ENCODE data around the gene CARMIL1.

Gene CARMIL1

GRCh38 chr6:25427549-25427948, 148.4 kb downstream of the CARMIL1 start:
- no peak for TF ChIP-seq CTCF (IDR thresholded peaks at IDR 0.05)
- Histone ChIP-seq H3K9me3 (no peaks in the 10 kb centered on the region), H3K4me3 (ENCODE audit: low read depth in 1 of 2, low read length in 1 of 2) (no peak overlapping the region), H3K27ac (no peak overlapping the region), H3K27me3 (no peaks in the 10 kb centered on the region), H3K4me1 (ENCODE audit: control insufficient read depth in 1 of 2, insufficient read depth in 1 of 2, low read depth in 1 of 2, low read length in 1 of 2) (no peaks in the 10 kb centered on the region), H3K36me3 (no peaks in the 10 kb centered on the region)

GRCh38 chr6:25428758-25429317, 149.7 kb downstream of the CARMIL1 start:
- Histone ChIP-seq H3K27me3 (no peaks in the 10 kb centered on the region), H3K9me3 (no peaks in the 10 kb centered on the region), H3K4me1 (ENCODE audit: control insufficient read depth in 1 of 2, insufficient read depth in 1 of 2, low read depth in 1 of 2, low read length in 1 of 2) (no peaks in the 10 kb centered on the region), H3K4me3 (ENCODE audit: low read depth in 1 of 2, low read length in 1 of 2) (no peak overlapping the region), H3K27ac (no peak overlapping the region), H3K36me3 (no peaks in the 10 kb centered on the region)
- no peak for TF ChIP-seq CTCF (IDR thresholded peaks at IDR 0.05)

GRCh38 chr6:25431306-25431974, 152.3 kb downstream of the CARMIL1 start:
- no peaks in the 10 kb centered on the region for H3K36me3 ChIP-seq
- H3K4me3 ChIP-seq (ENCODE audit: low read depth in 1 of 2, low read length in 1 of 2) = no peak overlapping the region
- H3K27ac ChIP-seq = no peak overlapping the region
- H3K27me3 ChIP-seq = no peaks in the 10 kb centered on the region
- no peak for TF ChIP-seq CTCF (IDR thresholded peaks at IDR 0.05)
- H3K4me1 ChIP-seq (ENCODE audit: control insufficient read depth in 1 of 2, insufficient read depth in 1 of 2, low read depth in 1 of 2, low read length in 1 of 2) = no peaks in the 10 kb centered on the region
- no peaks in the 10 kb centered on the region for H3K9me3 ChIP-seq

- Histone ChIP-seq H3K4me1 (ENCODE audit: control insufficient read depth in 1 of 2, insufficient read depth in 1 of 2, low read depth in 1 of 2, low read length in 1 of 2) (no peaks in the 10 kb centered on the region), H3K27me3 (no peaks in the 10 kb centered on the region), H3K36me3 (no peaks in the 10 kb centered on the region), H3K4me3 (ENCODE audit: low read depth in 1 of 2, low read length in 1 of 2) (no peak overlapping the region), H3K27ac (no peak overlapping the region), H3K9me3 (no peaks in the 10 kb centered on the region)
- no peak for TF ChIP-seq CTCF (IDR thresholded peaks at IDR 0.05)
Measured at GRCh38 chr6:25431975-25432307, 152.8 kb downstream of the CARMIL1 start.

GRCh38 chr6:25434921-25435320, 155.7 kb downstream of the CARMIL1 start:
- Histone ChIP-seq H3K4me1 (ENCODE audit: control insufficient read depth in 1 of 2, insufficient read depth in 1 of 2, low read depth in 1 of 2, low read length in 1 of 2) (no peaks in the 10 kb centered on the region), H3K27ac (no peak overlapping the region), H3K27me3 (no peaks in the 10 kb centered on the region), H3K36me3 (no peaks in the 10 kb centered on the region), H3K4me3 (ENCODE audit: low read depth in 1 of 2, low read length in 1 of 2) (no peak overlapping the region), H3K9me3 (no peaks in the 10 kb centered on the region)
- no peak for TF ChIP-seq CTCF (IDR thresholded peaks at IDR 0.05)

Data from neutrophil (primary cell).